B cell (primary cell): Measurements from ENCODE around the gene DPYD. TPM values are rescaled to one million over a fixed set of nuclear protein-coding genes. Genes with fewer than 3 reads are reported as not detected.

ENCODE experiments used
- ATAC-seq: fragments of 200-7000 bp; cut with Tn5 transposase; one replicate; pipeline ENCODE4 v1.10.0; 2021; ENCODE audit warnings: low read depth, mild to moderate bottlenecking, moderate number of reproducible peaks, moderate library complexity
- CTCF ChIA-PET: fragments of 350-600 bp; sonication (Branson Sonifier 250); formaldehyde crosslinking; loops from one replicate; lab custom pipeline; 2021; ENCODE audit warnings: antibody characterized with exemption, inconsistent platforms; lab: Charles Lee
- POLR2A ChIA-PET: fragments of 350-600 bp; sonication (Branson Sonifier 250); formaldehyde crosslinking; loops from one replicate; lab custom pipeline; 2021; ENCODE audit warnings: antibody characterized with exemption; lab: Charles Lee
- DNase-seq: peaks from one replicate; pipeline ENCODE4 v3.0.0; 2013
- H2AFZ ChIP-seq: 2 replicates; pipeline ENCODE4 v1.6.1; 2012; ENCODE audit warnings: mild to moderate bottlenecking, low read depth, low read length; ENCODE audit not compliant: insufficient read depth, poor library complexity, severe bottlenecking
- H3K27ac ChIP-seq, 2 donors: 1 replicate in 1 of 2; 2 replicates in 1 of 2; pipeline ENCODE4 v1.5.1; 2012 to 2013; ENCODE audit warnings: low read length in 2 of 2, mild to moderate bottlenecking in 2 of 2, moderate library complexity in 1 of 2
- H3K27me3 ChIP-seq, 4 experiments: fragments of 200-600 bp in 1 of 4; sonication (generic) in 1 of 4; replicated peaks in 1 of 4; 1 replicate in 2 of 4; 2 replicates in 2 of 4; pipeline versions ENCODE4 v1.6.1 to v1.7.0; 2013 to 2016; ENCODE audit warnings: low read length in 3 of 4, mild to moderate bottlenecking in 2 of 4, mixed read lengths in 1 of 4, moderate library complexity in 1 of 4; ENCODE audit not compliant: insufficient read depth in 4 of 4, control insufficient read depth in 3 of 4; ENCODE audit errors: control extremely low read depth in 1 of 4
- H3K36me3 ChIP-seq, 2 experiments: replicated peaks in 1 of 2; 1 replicate in 1 of 2; 2 replicates in 1 of 2; pipeline versions ENCODE4 v1.6.1 to v1.7.1; 2013; ENCODE audit warnings: low read length in 1 of 2; ENCODE audit not compliant: insufficient read depth in 2 of 2, control insufficient read depth in 1 of 2; ENCODE audit errors: control extremely low read depth in 1 of 2, extremely low read depth in 1 of 2
- H3K4me1 ChIP-seq, 2 donors: fragments of 200-600 bp in 1 of 2; sonication (generic) in 1 of 2; 1 replicate in 1 of 2; 2 replicates in 1 of 2; pipeline versions ENCODE4 v1.5.1 to v1.6.1; 2013 to 2017; ENCODE audit warnings: low read length in 2 of 2; ENCODE audit not compliant: control insufficient read depth in 2 of 2, insufficient read depth in 2 of 2
- H3K4me2 ChIP-seq: replicated peaks from 2 replicates; pipeline ENCODE3; 2012; ENCODE audit warnings: mild to moderate bottlenecking, low read depth, low read length; ENCODE audit not compliant: poor library complexity, severe bottlenecking
- H3K4me3 ChIP-seq, 5 experiments: fragments of 200-600 bp in 1 of 5; sonication (generic) in 1 of 5; 1 replicate in 3 of 5; 2 replicates in 2 of 5; pipeline versions ENCODE4 v1.5.1 to v1.7.0; 2011 to 2016; ENCODE audit warnings: low read length in 4 of 5, mild to moderate bottlenecking in 4 of 5, low read depth in 2 of 5, control low read depth in 1 of 5, moderate library complexity in 1 of 5; ENCODE audit not compliant: insufficient read depth in 1 of 5; ENCODE audit errors: control extremely low read depth in 1 of 5, extremely low read depth in 1 of 5
- H3K79me2 ChIP-seq: fragments of 200-600 bp; sonication (generic); one replicate; pipeline ENCODE4 v1.6.0; 2016; ENCODE audit warnings: low read length; ENCODE audit not compliant: control insufficient read depth, insufficient read depth
- H3K9ac ChIP-seq: fragments of 200-600 bp; sonication (generic); 2 replicates; pipeline ENCODE4 v1.6.1; 2017; ENCODE audit warnings: mild to moderate bottlenecking, low read length, moderate library complexity
- H3K9me3 ChIP-seq, 3 donors: one replicate each; pipeline versions ENCODE4 v1.6.1 to v1.7.1; 2013; ENCODE audit warnings: low read length in 2 of 3; ENCODE audit not compliant: control insufficient read depth in 2 of 3, insufficient read depth in 1 of 3; ENCODE audit errors: control extremely low read depth in 1 of 3
- H4K20me1 ChIP-seq: 2 replicates; pipeline ENCODE4 v1.6.0; 2012; ENCODE audit warnings: mild to moderate bottlenecking, low read length; ENCODE audit not compliant: insufficient read depth, control insufficient read depth, poor library complexity, severe bottlenecking
- H3K27ac Mint-ChIP-seq: one replicate; pipeline ENCODE4 v1.8.0; 2021; ENCODE audit warnings: mixed read lengths
- H3K27me3 Mint-ChIP-seq: one replicate; pipeline ENCODE4 v1.8.0; 2021; ENCODE audit warnings: mixed read lengths
- H3K4me1 Mint-ChIP-seq: one replicate; pipeline ENCODE4 v1.8.0; 2021; ENCODE audit warnings: mixed read lengths
- H3K4me3 Mint-ChIP-seq: one replicate; pipeline ENCODE4 v1.8.0; 2021; ENCODE audit warnings: mixed read lengths
- H3K9me3 Mint-ChIP-seq: one replicate; pipeline ENCODE4 v1.8.0; 2022; ENCODE audit warnings: mixed read lengths; ENCODE audit not compliant: insufficient read depth
- CTCF ChIP-seq: fragments of 200-600 bp; IDR thresholded peaks from one replicate; pipeline ENCODE4 v1.8.0; 2022; ENCODE audit warnings: antibody characterized with exemption, mild to moderate bottlenecking
- EZH2 ChIP-seq: IDR thresholded peaks from 2 replicates; pipeline ENCODE4 v1.6.1; 2012; ENCODE audit warnings: borderline replicate concordance, low read depth, mild to moderate bottlenecking, moderate library complexity, low read length; ENCODE audit not compliant: insufficient read depth, poor library complexity, severe bottlenecking
- WGBS: methylation state at CpG from one replicate; pipeline ENCODE4 v1.1.5; 2013; ENCODE audit warnings: missing lambda C conversion rate; ENCODE audit not compliant: insufficient coverage; 5-methylcytosine and 5-hydroxymethylcytosine counted together
- intact Hi-C: fragments of 100-400 bp; cut with micrococcal nuclease; formaldehyde crosslinking; loops from one replicate; pipeline ENCODE4 v1.10.0; 2022
- polyA plus RNA-seq: library from polyadenylated mRNA; depleted of rRNA; stranded (reverse); fragments of >200 nt; gene quantifications from 2 replicates; pipeline ENCODE4 v1.2.3, GENCODE V29; 2012
- total RNA-seq, 2 donors: library from RNA; stranded (reverse); fragments of 120-200 nt in 1 of 2; gene quantifications; 1 replicate in 1 of 2; 2 replicates in 1 of 2; pipeline versions ENCODE4 v1.2.3 to v1.2.4, GENCODE V29; 2013 to 2022

Gene DPYD
- total and polyA plus RNA-seq, 2 donors (not counting 1 experiment from before 2014, with no cell fraction given) = 4.2 to 19.0 TPM

GRCh38 chr1:97507863-97508262 is 413.0 kb downstream of the DPYD start:
- Histone ChIP-seq H3K4me1 (peaks cover 0 to 4% of the 10 kb centered on the region in 2 donors), H3K36me3 (no peaks in the 10 kb centered on the region), H2AFZ (no peak overlapping the region), H3K27me3 (no peaks in the 10 kb centered on the region), H3K4me2 (no peak overlapping the region), H3K9ac (no peak overlapping the region), H3K27ac (no peak overlapping the region), H3K79me2 (no peaks in the 10 kb centered on the region), H3K9me3 (no peaks in the 10 kb centered on the region), H3K4me3 (no peak overlapping the region), H4K20me1 (no peaks in the 10 kb centered on the region)
- DNase-seq (no peak), ATAC-seq (no peak)
- WGBS = no CpG with 5 or more reads among the region's 1 CpG
- H3K4me1 Mint-ChIP-seq = peaks cover 7% of the 10 kb centered on the region
- no peaks in the 10 kb centered on the region for H3K9me3 Mint-ChIP-seq
- POLR2A ChIA-PET = no interaction called here
- H3K27me3 Mint-ChIP-seq = no peaks in the 10 kb centered on the region
- no peak overlapping the region for H3K27ac Mint-ChIP-seq
- H3K4me3 Mint-ChIP-seq = no peak overlapping the region
- CTCF ChIA-PET = interaction anchor here (0.6 kb wide), 1 partner anchor 406 kb away, joined by 3 read pairs; no protein-coding TSS in a partner anchor
- intact Hi-C loops = no loop called here
- no peak for TF ChIP-seq EZH2
- no peak for TF ChIP-seq CTCF

GRCh38 chr1:97506368-97506767 is 414.5 kb downstream of the DPYD start:
- no CpG with 5 or more reads among the region's 1 CpG for WGBS
- Histone ChIP-seq H3K9me3 (no peaks in the 10 kb centered on the region), H3K79me2 (no peaks in the 10 kb centered on the region), H3K9ac (no peak overlapping the region), H3K27me3 (no peaks in the 10 kb centered on the region), H3K36me3 (no peaks in the 10 kb centered on the region), H4K20me1 (no peaks in the 10 kb centered on the region), H3K4me3 (no peak overlapping the region), H3K27ac (no peak overlapping the region), H3K4me2 (no peak overlapping the region), H3K4me1 (peaks cover 0 to 4% of the 10 kb centered on the region in 2 donors), H2AFZ (no peak overlapping the region)
- POLR2A ChIA-PET = no interaction called here
- Mint-ChIP-seq H3K27me3 (no peaks in the 10 kb centered on the region), H3K4me3 (no peak overlapping the region), H3K9me3 (no peaks in the 10 kb centered on the region), H3K27ac (no peak overlapping the region), H3K4me1 (peaks cover 7% of the 10 kb centered on the region)
- CTCF ChIA-PET = no interaction called here
- intact Hi-C loops = no loop called here
- DNase-seq (no peak), ATAC-seq (no peak)
- TF ChIP-seq EZH2 = no peak
- no peak for TF ChIP-seq CTCF
